NCI-H748 treated with DMSO at 0.1 percent for 48 hours (cell line): ENCODE results near the gene SAC3D1.

Experiments used
- DNase-seq: peaks from one replicate; lab custom pipeline; 2025; lab: John Stamatoyannopoulos, UW

The SAC3D1 gene

GRCh38 chr11:65089621-65090020, 48.6 kb downstream of the SAC3D1 start:
- DNase-seq, result no peak

GRCh38 chr11:65090628-65091027, 49.6 kb downstream of the SAC3D1 start:
- DNase-seq, result no peak
